Measurements from ENCODE around the gene VMO1. TPM values are rescaled to one million over a fixed set of nuclear protein-coding genes. Genes with fewer than 3 reads are reported as not detected.

Gene VMO1
- total and polyA plus RNA-seq, 9 of the 15 experiments (the other 6 are each of a cell fraction or from before 2014, with no cell fraction given) = 0.31 TPM; not detected in 8

DNA sequence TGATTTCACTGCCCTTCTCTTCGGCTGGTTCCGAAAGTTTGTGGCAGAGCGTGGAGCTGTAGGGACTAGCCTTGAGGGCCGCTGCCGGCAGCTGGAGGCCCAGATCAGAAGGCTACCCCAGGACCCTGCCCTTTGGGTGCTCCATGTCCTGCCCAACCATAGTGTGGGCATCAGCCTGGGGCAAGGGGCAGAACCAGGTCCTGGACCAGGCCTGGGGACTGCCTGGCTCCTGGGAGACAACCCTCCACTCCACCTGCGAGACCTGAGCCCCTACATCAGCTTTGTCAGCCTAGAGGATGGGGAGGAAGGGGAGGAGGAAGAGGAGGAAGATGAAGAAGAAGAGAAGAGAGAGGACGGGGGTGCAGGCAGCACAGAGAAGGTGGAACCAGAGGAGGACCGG is 45.6 kb downstream of the VMO1 start:
- 49% methylated on average over 5 of the region's 8 CpGs for WGBS (ENCODE audit: insufficient coverage, low coverage, missing lambda C conversion rate)
- DNase-seq (ENCODE audit: extremely low read depth in 1 of 4, low spot score in 3 of 4) = no peak
- POLR2A ChIA-PET = interaction anchor here (0.6 to 1.1 kb wide), 2 partner anchors 11 to 14 kb away, joined by 3 read pairs; no protein-coding TSS in a partner anchor
- no TSS peak for BruUV-seq (replicated peaks)
- peaks cover 4 to 22% of the 10 kb centered on the region in 2 experiments; a peak in 3 of 5 replicates for H3K4me1 ChIP-seq (replicated peaks in 1 of 2; ENCODE audit: control insufficient read depth in 2 of 2, insufficient read depth in 2 of 2, low read length in 2 of 2)
- no peak for TF ChIP-seq KHSRP (IDR thresholded peaks at IDR 0.05)
- TF ChIP-seq XRCC4 (IDR thresholded peaks at IDR 0.05; ENCODE audit: extremely low read depth, insufficient read depth, insufficient read length) = no peak
- TF ChIP-seq, protein P1, sequence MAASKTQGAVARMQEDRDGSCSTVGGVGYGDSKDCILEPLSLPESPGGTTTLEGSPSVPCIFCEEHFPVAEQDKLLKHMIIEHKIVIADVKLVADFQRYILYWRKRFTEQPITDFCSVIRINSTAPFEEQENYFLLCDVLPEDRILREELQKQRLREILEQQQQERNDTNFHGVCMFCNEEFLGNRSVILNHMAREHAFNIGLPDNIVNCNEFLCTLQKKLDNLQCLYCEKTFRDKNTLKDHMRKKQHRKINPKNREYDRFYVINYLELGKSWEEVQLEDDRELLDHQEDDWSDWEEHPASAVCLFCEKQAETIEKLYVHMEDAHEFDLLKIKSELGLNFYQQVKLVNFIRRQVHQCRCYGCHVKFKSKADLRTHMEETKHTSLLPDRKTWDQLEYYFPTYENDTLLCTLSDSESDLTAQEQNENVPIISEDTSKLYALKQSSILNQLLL (CRISPR knock-in tag; IDR thresholded peaks at IDR 0.05; ENCODE audit: borderline replicate concordance) = no peak
- TF ChIP-seq PRPF4 (IDR thresholded peaks at IDR 0.05; ENCODE audit: insufficient read depth, low read depth, low read length, poor library complexity, severe bottlenecking) = no peak
- TF ChIP-seq ZNF263 (CRISPR knock-in tag; IDR thresholded peaks at IDR 0.05; ENCODE audit: borderline replicate concordance) = peak; percentile 71
- TF ChIP-seq, protein P2, sequence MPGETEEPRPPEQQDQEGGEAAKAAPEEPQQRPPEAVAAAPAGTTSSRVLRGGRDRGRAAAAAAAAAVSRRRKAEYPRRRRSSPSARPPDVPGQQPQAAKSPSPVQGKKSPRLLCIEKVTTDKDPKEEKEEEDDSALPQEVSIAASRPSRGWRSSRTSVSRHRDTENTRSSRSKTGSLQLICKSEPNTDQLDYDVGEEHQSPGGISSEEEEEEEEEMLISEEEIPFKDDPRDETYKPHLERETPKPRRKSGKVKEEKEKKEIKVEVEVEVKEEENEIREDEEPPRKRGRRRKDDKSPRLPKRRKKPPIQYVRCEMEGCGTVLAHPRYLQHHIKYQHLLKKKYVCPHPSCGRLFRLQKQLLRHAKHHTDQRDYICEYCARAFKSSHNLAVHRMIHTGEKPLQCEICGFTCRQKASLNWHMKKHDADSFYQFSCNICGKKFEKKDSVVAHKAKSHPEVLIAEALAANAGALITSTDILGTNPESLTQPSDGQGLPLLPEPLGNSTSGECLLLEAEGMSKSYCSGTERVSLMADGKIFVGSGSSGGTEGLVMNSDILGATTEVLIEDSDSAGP (CRISPR knock-in tag; IDR thresholded peaks at IDR 0.05) = no peak
- no peak for TF ChIP-seq NFYB (IDR thresholded peaks at IDR 0.05; ENCODE audit: extremely low read depth, insufficient read length)
- H3K4me2 ChIP-seq (ENCODE audit: insufficient read depth, low read length) = no peak overlapping the region
- H3K9me1 ChIP-seq (ENCODE audit: control insufficient read depth, insufficient read depth, low read length) = no peaks in the 10 kb centered on the region
- peaks cover 15 to 49% of the 10 kb centered on the region in 2 experiments for H3K27me3 ChIP-seq (ENCODE audit: control insufficient read depth in 2 of 2, insufficient read depth in 2 of 2, low read length in 2 of 2)
- H3K36me3 ChIP-seq (ENCODE audit: control insufficient read depth, insufficient read depth, low read length) = no peaks in the 10 kb centered on the region
- H2AFZ ChIP-seq (ENCODE audit: low read depth, low read length) = no peak overlapping the region
- intact Hi-C loops (cut with micrococcal nuclease) = no loop called here
- CTCF ChIA-PET (ENCODE audit: low intra/inter-chr PET ratio) = no interaction called here
- no peak for FAIRE-seq
- H3K9ac ChIP-seq (ENCODE audit: insufficient read depth in 1 of 2, low read depth in 2 of 2, low read length in 2 of 2) = no peak overlapping the region
- no peaks in the 10 kb centered on the region for H4K20me1 ChIP-seq (replicated peaks; ENCODE audit: control insufficient read depth, insufficient read depth, low read length)
- H3K9me3 ChIP-seq (replicated peaks; ENCODE audit: control insufficient read depth, insufficient read depth, low read depth, low read length) = no peaks in the 10 kb centered on the region
- no peaks in the 10 kb centered on the region for H3K79me2 ChIP-seq (ENCODE audit: control insufficient read depth, insufficient read depth, low read length)
- in situ Hi-C loops (cut with MboI) = no loop called here
- no peak overlapping the region for H3K27ac ChIP-seq (ENCODE audit: extremely low read depth, low read depth, low read length)
- no peak overlapping the region for H3K4me3 ChIP-seq
- no peak for ATAC-seq
